ENCODE measurements around the gene HOXD10. TPM values are rescaled to one million over a fixed set of nuclear protein-coding genes. Genes with fewer than 3 reads are reported as not detected.

The HOXD10 gene
- total and polyA plus RNA-seq, 9 of the 15 experiments (the other 6 are each of a cell fraction or from before 2014, with no cell fraction given): not detected

- TF ChIP-seq EZH2 (IDR thresholded peaks at IDR 0.05; ENCODE audit: borderline replicate concordance, low read depth, low read length) (peak; percentile 14; the same call in 1 of the 2 replicates), ZNF165 (CRISPR knock-in tag; IDR thresholded peaks at IDR 0.05; ENCODE audit: borderline replicate concordance) (no peak)
- DNase-seq (ENCODE audit: extremely low read depth in 1 of 4, low spot score in 3 of 4) (no peak), ATAC-seq (no peak), FAIRE-seq (no peak)
- BruUV-seq (replicated peaks): no TSS peak
- H3K4me2 ChIP-seq (ENCODE audit: insufficient read depth, low read length): no peak overlapping the region
- in situ Hi-C loops (cut with MboI): loop anchor here (25.0 kb wide), 2 partner anchors 662 to 1612 kb away; no protein-coding TSS in a partner anchor
- intact Hi-C loops (cut with micrococcal nuclease): loop anchor here (10.0 kb wide), 2 partner anchors 225 to 1605 kb away; no protein-coding TSS in a partner anchor
- 3% methylated on average over 23 of the region's 24 CpGs for WGBS (ENCODE audit: insufficient coverage, low coverage, missing lambda C conversion rate)
- no peaks in the 10 kb centered on the region for H3K79me2 ChIP-seq (ENCODE audit: control insufficient read depth, insufficient read depth, low read length)
- no peak overlapping the region for H3K9ac ChIP-seq (ENCODE audit: insufficient read depth in 1 of 2, low read depth in 2 of 2, low read length in 2 of 2)
- no peak overlapping the region for H2AFZ ChIP-seq (ENCODE audit: low read depth, low read length)
- H3K4me1 ChIP-seq (replicated peaks in 1 of 2; ENCODE audit: control insufficient read depth in 2 of 2, insufficient read depth in 2 of 2, low read length in 2 of 2): peaks cover 0 to 10% of the 10 kb centered on the region in 2 experiments; a peak in 1 of 5 replicates
- no peaks in the 10 kb centered on the region for H3K36me3 ChIP-seq (ENCODE audit: control insufficient read depth, insufficient read depth, low read length)
- H3K27ac ChIP-seq (ENCODE audit: extremely low read depth, low read depth, low read length): no peak overlapping the region
- H3K9me3 ChIP-seq (replicated peaks; ENCODE audit: control insufficient read depth, insufficient read depth, low read depth, low read length): no peaks in the 10 kb centered on the region
- ChIA-PET CTCF (ENCODE audit: low intra/inter-chr PET ratio) (no interaction called here), POLR2A (interaction anchor here (1.1 to 1.3 kb wide), 2 partner anchors 12 to 25 kb away, joined by 3 read pairs; no protein-coding TSS in a partner anchor)
- H3K9me1 ChIP-seq (ENCODE audit: control insufficient read depth, insufficient read depth, low read length): no peaks in the 10 kb centered on the region
- H3K4me3 ChIP-seq: no peak overlapping the region
- no peaks in the 10 kb centered on the region; the same call in 1 of the 2 replicates for H4K20me1 ChIP-seq (replicated peaks; ENCODE audit: control insufficient read depth, insufficient read depth, low read length)
- peaks cover 63 to 78% of the 10 kb centered on the region in 2 experiments for H3K27me3 ChIP-seq (ENCODE audit: control insufficient read depth in 2 of 2, insufficient read depth in 2 of 2, low read length in 2 of 2)
Observed at GRCh38 chr2:176149939-176150583, 33.5 kb downstream of the HOXD10 start.

GRCh38 chr2:176150584-176151441 is 34.2 kb downstream of the HOXD10 start:
- intact Hi-C loops (cut with micrococcal nuclease): no loop called here
- Histone ChIP-seq H3K79me2 (ENCODE audit: control insufficient read depth, insufficient read depth, low read length) (no peaks in the 10 kb centered on the region), H3K4me3 (no peak overlapping the region), H3K27ac (ENCODE audit: extremely low read depth, low read depth, low read length) (no peak overlapping the region), H3K9ac (ENCODE audit: insufficient read depth in 1 of 2, low read depth in 2 of 2, low read length in 2 of 2) (no peak overlapping the region), H3K27me3 (ENCODE audit: control insufficient read depth in 2 of 2, insufficient read depth in 2 of 2, low read length in 2 of 2) (peaks cover 69 to 82% of the 10 kb centered on the region in 2 experiments), H3K9me1 (ENCODE audit: control insufficient read depth, insufficient read depth, low read length) (no peaks in the 10 kb centered on the region), H2AFZ (ENCODE audit: low read depth, low read length) (no peak overlapping the region), H4K20me1 (replicated peaks; ENCODE audit: control insufficient read depth, insufficient read depth, low read length) (no peaks in the 10 kb centered on the region; the same call in 1 of the 2 replicates), H3K9me3 (replicated peaks; ENCODE audit: control insufficient read depth, insufficient read depth, low read depth, low read length) (no peaks in the 10 kb centered on the region), H3K4me2 (ENCODE audit: insufficient read depth, low read length) (no peak overlapping the region), H3K36me3 (ENCODE audit: control insufficient read depth, insufficient read depth, low read length) (no peaks in the 10 kb centered on the region), H3K4me1 (replicated peaks in 1 of 2; ENCODE audit: control insufficient read depth in 2 of 2, insufficient read depth in 2 of 2, low read length in 2 of 2) (peaks cover 0 to 10% of the 10 kb centered on the region in 2 experiments; a peak in 1 of 5 replicates)
- ATAC-seq (no peak), DNase-seq (ENCODE audit: extremely low read depth in 1 of 4, low spot score in 3 of 4) (no peak), FAIRE-seq (no peak)
- BruUV-seq (replicated peaks): no TSS peak
- WGBS (ENCODE audit: insufficient coverage, low coverage, missing lambda C conversion rate): under 1% methylated on average over 14 of the region's 14 CpGs
- TF ChIP-seq BRF1 (IDR thresholded peaks at IDR 0.05; ENCODE audit: borderline replicate concordance, extremely low read depth, insufficient read length) (no peak), FIP1L1 (IDR thresholded peaks at IDR 0.05; ENCODE audit: low read depth, low read length, poor library complexity, severe bottlenecking) (no peak)
- in situ Hi-C loops (cut with MboI): no loop called here
- CTCF ChIA-PET (ENCODE audit: low intra/inter-chr PET ratio): no interaction called here
- POLR2A ChIA-PET: interaction anchor here (0.5 to 1.3 kb wide), 3 partner anchors 11 to 24 kb away, joined by 3 read pairs; no protein-coding TSS in a partner anchor
